Esophagus muscularis mucosa (tissue), 4 donors: ENCODE results near the gene LAMA3. TPM values are rescaled to one million over a fixed set of nuclear protein-coding genes. Genes with fewer than 3 reads are reported as not detected.

Experiments used
- DNase-seq: peaks from one replicate; pipeline ENCODE4 v3.0.0-alpha.2; 2017; ENCODE audit errors: extremely low spot score
- H3K27ac ChIP-seq, 4 donors: fragments of 200-600 bp; sonication (generic); replicated peaks in 1 of 4; 1 replicate in 3 of 4; 2 replicates in 1 of 4; pipeline ENCODE4 v1.5.1; 2016 to 2019; ENCODE audit warnings: mild to moderate bottlenecking in 1 of 4
- H3K27me3 ChIP-seq, 4 donors: fragments of 200-600 bp; sonication (generic); one replicate each; pipeline versions ENCODE4 v1.5.1 to v1.6.0; 2016 to 2019
- H3K36me3 ChIP-seq, 4 donors: fragments of 200-600 bp; sonication (generic); one replicate each; pipeline ENCODE4 v1.5.1; 2016 to 2019
- H3K4me1 ChIP-seq, 4 donors: fragments of 200-600 bp; sonication (generic); one replicate each; pipeline ENCODE4 v1.5.1; 2016 to 2019
- H3K4me3 ChIP-seq, 4 donors: fragments of 200-600 bp; sonication (generic); 1 replicate in 2 of 4; 2 replicates in 2 of 4; pipeline ENCODE4 v1.5.1; 2016 to 2019; ENCODE audit warnings: mild to moderate bottlenecking in 4 of 4, moderate library complexity in 1 of 4
- H3K9me3 ChIP-seq, 4 donors: fragments of 200-600 bp; sonication (generic); 1 replicate in 3 of 4; 2 replicates in 1 of 4; pipeline ENCODE4 v1.5.1; 2016 to 2019
- EP300 ChIP-seq: sonication (generic); formaldehyde crosslinking; IDR thresholded peaks from one replicate; pipeline ENCODE4 v1.6.1; 2017; ENCODE audit warnings: antibody characterized with exemption
- POLR2A ChIP-seq: fragments of 450-650 bp; IDR thresholded peaks from one replicate; pipeline ENCODE4 v1.6.1; 2017; ENCODE audit warnings: antibody characterized with exemption, moderate library complexity, mild to moderate bottlenecking, low read depth
- POLR2AphosphoS5 ChIP-seq, 2 donors: sonication (generic); formaldehyde crosslinking; IDR thresholded peaks; one replicate each; pipeline ENCODE4 v1.6.1; 2017; ENCODE audit warnings: antibody characterized with exemption in 2 of 2
- WGBS: methylation state at CpG from one replicate; pipeline ENCODE4 v1.1.5; 2018; 5-methylcytosine and 5-hydroxymethylcytosine counted together
- intact Hi-C: fragments of 100-400 bp; cut with DNase I; formaldehyde crosslinking; loops from one replicate; pipeline ENCODE4 v1.15.1; 2023
- total RNA-seq, 4 donors: library from RNA; depleted of rRNA; stranded (reverse); fragments of >200 nt; gene quantifications; one replicate each; pipeline versions ENCODE4 v1.1.0 to v1.2.1, GENCODE V29; 2016
- TF ChIP-seq, protein P1 (sequence below), 3 experiments: fragments of 200-600 bp in 2 of 3; fragments of 450-650 bp in 1 of 3; sonication (generic) in 2 of 3; IDR thresholded peaks; one replicate each; pipeline ENCODE4 v1.5.1; 2017 to 2019; ENCODE audit warnings: antibody characterized with exemption in 3 of 3, mild to moderate bottlenecking in 2 of 3, moderate library complexity in 1 of 3

LAMA3 gene
- total RNA-seq, 4 donors from 2014 or later = 7.5 to 12.9 (median 11.7) TPM

DNA sequence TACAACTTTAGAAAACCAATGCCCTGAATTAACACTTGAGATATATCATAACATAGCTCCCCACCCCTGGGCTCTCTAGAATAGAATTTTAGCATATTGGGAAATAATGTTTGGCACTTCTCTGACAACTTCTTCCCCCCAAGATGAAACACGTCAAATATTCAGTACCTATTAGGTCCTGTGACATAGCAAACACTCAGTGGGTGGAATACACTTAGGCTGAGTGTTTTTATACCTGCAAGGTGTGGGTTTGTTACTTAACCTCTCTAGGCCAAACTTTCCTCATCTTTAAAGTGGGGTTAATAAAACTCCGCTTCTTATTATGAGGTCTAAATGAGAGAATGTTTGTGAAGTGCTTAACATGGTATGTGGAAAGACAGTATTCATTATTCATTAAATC, 56.1 kb downstream of the LAMA3 start:
- H3K36me3 ChIP-seq = no peaks in the 10 kb centered on the region
- H3K4me3 ChIP-seq = no peak overlapping the region
- intact Hi-C loops = no loop called here
- H3K27me3 ChIP-seq = no peaks in the 10 kb centered on the region
- DNase-seq = no peak
- H3K27ac ChIP-seq = no peak overlapping the region
- no peaks in the 10 kb centered on the region for H3K9me3 ChIP-seq
- 96% methylated on average over 2 of the region's 2 CpGs for WGBS
- TF ChIP-seq EP300 = no peak
- TF ChIP-seq POLR2A = no peak
- TF ChIP-seq POLR2AphosphoS5 (IDR thresholded peaks at IDR 0.05) = no peak
- TF ChIP-seq, protein P1, sequence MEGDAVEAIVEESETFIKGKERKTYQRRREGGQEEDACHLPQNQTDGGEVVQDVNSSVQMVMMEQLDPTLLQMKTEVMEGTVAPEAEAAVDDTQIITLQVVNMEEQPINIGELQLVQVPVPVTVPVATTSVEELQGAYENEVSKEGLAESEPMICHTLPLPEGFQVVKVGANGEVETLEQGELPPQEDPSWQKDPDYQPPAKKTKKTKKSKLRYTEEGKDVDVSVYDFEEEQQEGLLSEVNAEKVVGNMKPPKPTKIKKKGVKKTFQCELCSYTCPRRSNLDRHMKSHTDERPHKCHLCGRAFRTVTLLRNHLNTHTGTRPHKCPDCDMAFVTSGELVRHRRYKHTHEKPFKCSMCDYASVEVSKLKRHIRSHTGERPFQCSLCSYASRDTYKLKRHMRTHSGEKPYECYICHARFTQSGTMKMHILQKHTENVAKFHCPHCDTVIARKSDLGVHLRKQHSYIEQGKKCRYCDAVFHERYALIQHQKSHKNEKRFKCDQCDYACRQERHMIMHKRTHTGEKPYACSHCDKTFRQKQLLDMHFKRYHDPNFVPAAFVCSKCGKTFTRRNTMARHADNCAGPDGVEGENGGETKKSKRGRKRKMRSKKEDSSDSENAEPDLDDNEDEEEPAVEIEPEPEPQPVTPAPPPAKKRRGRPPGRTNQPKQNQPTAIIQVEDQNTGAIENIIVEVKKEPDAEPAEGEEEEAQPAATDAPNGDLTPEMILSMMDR (IDR thresholded peaks at IDR 0.05) = no peak
- H3K4me1 ChIP-seq = peaks cover 0 to 6% (median 4%) of the 10 kb centered on the region in 4 donors

DNA sequence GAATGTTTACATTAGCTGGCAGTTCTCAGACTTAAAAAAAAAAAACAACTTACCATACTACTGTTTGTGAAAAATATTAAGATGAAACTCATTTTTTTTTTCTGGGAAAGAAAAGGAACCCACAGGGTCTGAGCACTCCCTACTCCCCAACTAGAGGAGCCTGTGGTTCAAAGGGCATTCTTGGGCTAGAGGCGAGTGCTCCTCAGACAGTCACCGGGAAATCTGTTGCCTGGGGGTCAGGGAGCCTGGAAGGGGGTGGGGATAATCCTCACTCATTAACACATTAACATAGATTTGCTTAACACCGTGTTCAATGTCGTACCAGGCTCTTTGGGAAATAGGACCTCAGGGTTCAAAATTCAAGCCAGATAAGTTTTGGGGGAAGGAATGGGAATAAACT, 57.6 kb downstream of the LAMA3 start:
- Histone ChIP-seq H3K27me3 (no peaks in the 10 kb centered on the region), H3K4me3 (no peak overlapping the region), H3K9me3 (no peaks in the 10 kb centered on the region), H3K27ac (no peak overlapping the region), H3K36me3 (no peaks in the 10 kb centered on the region), H3K4me1 (peaks cover 0 to 7% (median 1%) of the 10 kb centered on the region in 4 donors)
- intact Hi-C loops = no loop called here
- no peak for DNase-seq
- TF ChIP-seq POLR2A (no peak), EP300 (no peak), POLR2AphosphoS5 (IDR thresholded peaks at IDR 0.05) (no peak)
- TF ChIP-seq, protein P1 (IDR thresholded peaks at IDR 0.05) = no peak
- 93% methylated on average over 4 of the region's 4 CpGs for WGBS

DNA sequence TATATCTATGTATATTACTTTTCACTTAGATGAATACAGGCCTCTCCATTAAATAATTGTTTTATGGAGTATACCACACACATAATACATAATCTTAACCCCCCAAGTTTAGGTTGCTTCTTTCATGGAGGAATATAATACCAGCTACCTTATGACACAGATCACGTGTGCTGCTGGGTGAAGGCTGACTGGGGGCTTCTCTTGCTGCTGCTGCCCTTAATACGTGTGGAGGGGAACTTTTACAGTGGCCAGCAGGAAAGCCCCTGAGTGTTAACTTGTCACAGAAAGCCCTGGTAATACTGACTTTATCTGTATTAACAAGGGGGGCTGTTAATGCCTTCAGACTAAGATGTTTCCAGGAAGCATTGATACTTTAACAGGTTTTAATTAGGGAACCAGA, 63.1 kb downstream of the LAMA3 start:
- Histone ChIP-seq H3K4me3 (no peak overlapping the region), H3K4me1 (peaks cover 0 to 21% (median 18%) of the 10 kb centered on the region in 4 donors), H3K27ac (peak overlapping the region in 1 of 4 donors; percentile 31), H3K36me3 (peaks cover 0 to 4% (median 0%) of the 10 kb centered on the region in 4 donors), H3K9me3 (no peaks in the 10 kb centered on the region), H3K27me3 (no peaks in the 10 kb centered on the region)
- intact Hi-C loops = no loop called here
- 75% methylated on average over 2 of the region's 2 CpGs for WGBS
- TF ChIP-seq POLR2A (no peak), EP300 (no peak), POLR2AphosphoS5 (IDR thresholded peaks at IDR 0.05) (no peak)
- TF ChIP-seq, protein P1 (IDR thresholded peaks at IDR 0.05) = no peak
- DNase-seq = no peak

DNA sequence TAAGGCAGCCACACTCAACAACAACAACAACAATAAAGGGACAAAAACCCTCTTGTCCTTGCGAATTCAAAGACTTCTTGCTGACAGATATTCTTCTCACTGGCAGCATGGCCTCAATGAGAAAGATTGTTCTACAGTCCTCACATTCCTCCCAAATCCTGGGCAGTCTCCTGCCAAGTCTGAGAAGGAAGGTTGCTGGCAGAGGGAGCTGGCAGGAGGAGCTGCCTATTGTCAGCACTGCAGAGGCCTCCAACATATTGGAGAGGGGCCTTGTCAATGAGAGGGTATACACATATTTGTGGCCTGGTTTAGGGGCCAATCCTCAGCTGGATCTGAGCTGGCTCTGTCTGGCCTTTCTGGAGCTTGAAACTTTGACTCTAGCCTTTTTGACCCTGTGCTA, 63.5 kb downstream of the LAMA3 start:
- H3K9me3 ChIP-seq = no peaks in the 10 kb centered on the region
- 67% methylated on average over 1 of the region's 1 CpG for WGBS
- no peak overlapping the region for H3K4me3 ChIP-seq
- H3K27ac ChIP-seq = peak overlapping the region in 1 of 4 donors; percentile 31
- intact Hi-C loops = no loop called here
- TF ChIP-seq POLR2AphosphoS5 (IDR thresholded peaks at IDR 0.05) = no peak
- no peak for TF ChIP-seq EP300
- TF ChIP-seq, protein P1 (IDR thresholded peaks at IDR 0.05) = no peak
- no peak for TF ChIP-seq POLR2A
- peaks cover 0 to 5% (median 0%) of the 10 kb centered on the region in 4 donors for H3K36me3 ChIP-seq
- peak; percentile 86 for DNase-seq
- no peaks in the 10 kb centered on the region for H3K27me3 ChIP-seq
- H3K4me1 ChIP-seq = peaks cover 0 to 21% (median 18%) of the 10 kb centered on the region in 4 donors
